Calu3 (cell line): ENCODE measurements around the gene TICAM1. TPM values are rescaled to one million over a fixed set of nuclear protein-coding genes. Genes with fewer than 3 reads are reported as not detected.
"Not testable (repeated sequence)": the region's sequence is repeated elsewhere in the genome, so short reads cannot be mapped to it uniquely, and the experiment has no call there.

Experiments used
- BruUV-seq: library from RNA; stranded (reverse); fragments of 400-500 nt; replicated peaks from 2 replicates; lab custom pipeline; 2021; lab: Mats Ljungman, UMichigan
- CTCF ChIA-PET: fragments of 300-600 bp; sonication (Branson Sonifier 250); formaldehyde crosslinking; loops from one replicate; lab custom pipeline; 2022; ENCODE audit warnings: antibody characterized with exemption; lab: Charles Lee
- DNase-seq: peaks from one replicate; pipeline ENCODE4 v3.0.0; 2022
- H3K27ac Mint-ChIP-seq: one replicate; pipeline ENCODE4 v1.8.0; 2022; ENCODE audit warnings: mixed read lengths; ENCODE audit not compliant: unreplicated experiment
- H3K27me3 Mint-ChIP-seq: one replicate; pipeline ENCODE4 v1.8.0; 2022; ENCODE audit warnings: mixed read lengths; ENCODE audit not compliant: unreplicated experiment
- H3K36me3 Mint-ChIP-seq: one replicate; pipeline ENCODE4 v1.8.0; 2022; ENCODE audit warnings: mild to moderate bottlenecking, moderate library complexity, mixed read lengths; ENCODE audit not compliant: insufficient read depth, unreplicated experiment
- H3K4me1 Mint-ChIP-seq: one replicate; pipeline ENCODE4 v1.8.0; 2022; ENCODE audit warnings: mild to moderate bottlenecking, low read depth, mixed read lengths; ENCODE audit not compliant: unreplicated experiment
- H3K4me3 Mint-ChIP-seq: one replicate; pipeline ENCODE4 v1.8.0; 2022; ENCODE audit warnings: mild to moderate bottlenecking, low read depth, moderate library complexity, mixed read lengths; ENCODE audit not compliant: unreplicated experiment
- H3K9me3 Mint-ChIP-seq: one replicate; pipeline ENCODE4 v1.8.0; 2022; ENCODE audit warnings: low read depth, mixed read lengths; ENCODE audit not compliant: unreplicated experiment
- intact Hi-C: fragments of 100-400 bp; cut with micrococcal nuclease; formaldehyde crosslinking; loops from one replicate; pipeline ENCODE4 v1.10.0; 2022; ENCODE audit not compliant: unreplicated experiment
- total RNA-seq: library from RNA; stranded (reverse); gene quantifications from 2 replicates; pipeline ENCODE4 v1.2.3, GENCODE V29; 2022
- TF ChIP-seq, protein P1 (sequence below): fragments of 200-600 bp; IDR thresholded peaks from one replicate; pipeline ENCODE4 v1.8.0; 2022; ENCODE audit warnings: antibody characterized with exemption; ENCODE audit not compliant: unreplicated experiment

TICAM1 gene
- total RNA-seq, 1 experiment from 2014 or later = 13.5 TPM

DNA sequence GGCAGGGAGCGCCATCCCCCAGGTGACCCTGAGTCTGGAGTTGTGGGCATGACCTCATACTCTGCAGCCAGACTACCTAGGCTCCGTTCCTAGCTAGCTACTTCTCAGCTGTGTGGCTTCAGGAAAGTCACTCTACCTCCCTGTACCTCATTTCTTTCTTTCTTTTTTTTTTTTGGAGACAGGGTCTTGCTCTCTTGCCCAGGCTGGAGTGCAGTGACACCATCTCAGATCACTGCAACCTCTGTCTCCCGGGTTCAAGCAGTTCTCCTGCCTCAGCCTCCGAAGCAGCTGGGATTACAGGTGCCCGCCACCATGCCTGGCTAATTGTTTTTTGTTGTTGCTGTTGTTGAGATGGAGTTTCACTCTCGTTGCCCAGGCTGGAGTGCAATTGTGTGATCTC is 21.0 kb upstream of the TICAM1 start:
- DNase-seq = no peak
- H3K4me3 Mint-ChIP-seq = no peak overlapping the region
- H3K9me3 Mint-ChIP-seq = no peaks in the 10 kb centered on the region
- CTCF ChIA-PET = interaction anchor here (1.9 kb wide), 1 partner anchor 43 kb away, joined by 20 read pairs; no protein-coding TSS in a partner anchor
- no TSS peak for BruUV-seq
- no peak overlapping the region for H3K27ac Mint-ChIP-seq
- intact Hi-C loops = loop anchor here (10.0 kb wide), 1 partner anchor 48 kb away; no protein-coding TSS in a partner anchor
- no peaks in the 10 kb centered on the region for H3K4me1 Mint-ChIP-seq
- TF ChIP-seq, protein P1, sequence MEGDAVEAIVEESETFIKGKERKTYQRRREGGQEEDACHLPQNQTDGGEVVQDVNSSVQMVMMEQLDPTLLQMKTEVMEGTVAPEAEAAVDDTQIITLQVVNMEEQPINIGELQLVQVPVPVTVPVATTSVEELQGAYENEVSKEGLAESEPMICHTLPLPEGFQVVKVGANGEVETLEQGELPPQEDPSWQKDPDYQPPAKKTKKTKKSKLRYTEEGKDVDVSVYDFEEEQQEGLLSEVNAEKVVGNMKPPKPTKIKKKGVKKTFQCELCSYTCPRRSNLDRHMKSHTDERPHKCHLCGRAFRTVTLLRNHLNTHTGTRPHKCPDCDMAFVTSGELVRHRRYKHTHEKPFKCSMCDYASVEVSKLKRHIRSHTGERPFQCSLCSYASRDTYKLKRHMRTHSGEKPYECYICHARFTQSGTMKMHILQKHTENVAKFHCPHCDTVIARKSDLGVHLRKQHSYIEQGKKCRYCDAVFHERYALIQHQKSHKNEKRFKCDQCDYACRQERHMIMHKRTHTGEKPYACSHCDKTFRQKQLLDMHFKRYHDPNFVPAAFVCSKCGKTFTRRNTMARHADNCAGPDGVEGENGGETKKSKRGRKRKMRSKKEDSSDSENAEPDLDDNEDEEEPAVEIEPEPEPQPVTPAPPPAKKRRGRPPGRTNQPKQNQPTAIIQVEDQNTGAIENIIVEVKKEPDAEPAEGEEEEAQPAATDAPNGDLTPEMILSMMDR = no peak
- H3K36me3 Mint-ChIP-seq = peaks cover 21% of the 10 kb centered on the region
- no peaks in the 10 kb centered on the region for H3K27me3 Mint-ChIP-seq

DNA sequence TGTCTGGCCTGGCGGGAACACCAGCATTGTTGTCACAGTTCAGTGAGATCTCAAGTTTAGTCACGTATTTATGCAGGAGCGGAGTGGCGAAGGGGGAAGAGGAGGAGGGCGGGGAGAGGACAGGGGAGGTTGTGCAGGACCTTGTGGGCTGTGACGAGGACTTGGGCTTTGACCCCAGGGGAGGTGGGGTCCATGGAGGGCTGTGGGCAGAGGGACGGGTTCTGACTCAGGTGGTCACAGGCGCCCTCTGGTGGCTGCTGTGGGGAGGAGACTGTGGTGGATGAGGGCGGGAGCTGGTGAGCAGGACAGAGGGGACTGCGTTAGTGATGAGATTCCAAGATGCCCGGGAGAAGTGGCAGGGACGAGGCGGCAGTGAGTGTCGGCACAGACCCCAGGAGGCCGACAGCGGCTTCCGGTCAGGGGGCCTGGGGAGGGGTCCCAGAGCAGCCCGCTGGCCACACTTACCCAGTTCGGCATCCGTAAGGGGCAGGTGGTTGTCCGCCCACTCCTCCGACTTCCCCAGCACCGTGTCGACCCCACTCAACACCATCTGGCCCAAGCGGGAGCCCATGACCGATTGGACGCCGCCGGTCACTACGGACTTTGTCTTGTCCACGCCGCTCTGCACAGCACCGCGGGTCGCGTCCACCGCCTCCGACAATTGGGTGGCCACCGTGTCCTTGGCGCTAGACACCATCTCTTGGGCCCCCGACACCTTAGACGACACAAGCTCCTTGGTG is 20.2 kb upstream of the TICAM1 start:
- BruUV-seq = no TSS peak
- Mint-ChIP-seq H3K4me1 (no peaks in the 10 kb centered on the region), H3K27me3 (no peaks in the 10 kb centered on the region), H3K27ac (no peak overlapping the region), H3K9me3 (no peaks in the 10 kb centered on the region), H3K4me3 (no peak overlapping the region), H3K36me3 (peaks cover 21% of the 10 kb centered on the region)
- intact Hi-C loops = loop anchor here (10.0 kb wide), 1 partner anchor 47 kb away; no protein-coding TSS in a partner anchor
- peak; percentile 61 for DNase-seq
- CTCF ChIA-PET = interaction anchor here (0.6 to 1.9 kb wide), 2 partner anchors 15 to 42 kb away, joined by 4 to 20 read pairs; no protein-coding TSS in a partner anchor
- TF ChIP-seq, protein P1 = peak; percentile 51

DNA sequence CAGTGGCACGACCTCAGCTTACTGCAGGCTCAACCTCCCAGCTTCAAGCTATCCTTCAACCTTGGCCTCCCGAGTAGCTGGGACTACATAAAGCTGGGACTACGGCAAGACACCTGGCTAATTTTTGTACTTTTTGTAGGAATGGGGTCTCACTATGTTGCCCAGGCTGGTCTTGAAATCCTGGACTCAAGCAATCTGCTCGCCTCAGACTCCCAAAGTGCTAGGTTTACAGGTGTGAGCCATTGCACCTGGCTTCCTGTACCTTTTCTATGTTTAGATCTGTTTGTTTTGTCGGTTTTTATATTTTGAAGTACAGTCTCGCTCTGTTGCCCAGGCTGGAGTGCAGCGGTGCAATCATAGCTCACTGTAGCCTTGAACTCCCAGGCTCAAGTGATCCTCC is 17.5 kb upstream of the TICAM1 start:
- CTCF ChIA-PET = no interaction called here

DNA sequence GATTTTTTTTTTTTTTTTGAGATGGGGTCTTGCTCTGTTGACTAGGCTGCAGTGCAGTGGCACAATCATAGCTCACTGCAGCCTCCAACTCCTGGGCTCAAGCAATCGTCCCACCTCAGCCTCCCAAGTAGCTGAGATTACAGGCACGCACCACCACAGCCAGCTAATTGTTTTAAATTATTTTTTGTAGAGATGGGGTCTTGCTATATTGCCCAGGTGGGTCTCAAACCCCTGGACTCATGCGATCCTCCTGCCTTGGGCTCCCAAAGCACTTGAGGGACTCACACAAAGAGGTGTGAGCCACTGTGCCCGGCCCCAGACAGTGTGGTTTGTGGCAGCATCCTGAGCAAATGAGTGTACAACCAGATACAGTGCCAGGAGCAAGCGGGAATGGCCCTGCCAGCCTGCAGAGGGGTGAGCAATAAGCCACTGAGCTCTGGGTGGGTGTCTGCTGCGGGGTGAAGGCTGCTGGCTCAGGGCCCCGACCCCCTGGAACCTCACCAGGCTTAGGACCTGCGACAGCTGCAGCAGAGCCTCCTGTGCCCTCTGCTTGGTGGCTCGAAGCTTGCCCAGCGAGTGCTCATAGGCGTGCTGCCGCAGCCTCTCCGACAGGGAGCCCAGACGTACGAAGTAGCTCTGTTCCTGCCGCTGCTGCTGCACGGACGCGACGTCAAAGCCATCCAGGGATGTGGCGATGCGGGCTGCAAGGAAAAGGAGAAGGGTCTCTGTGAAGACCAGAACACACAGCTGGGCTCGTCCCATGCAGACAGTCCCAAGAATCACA is 15.9 kb upstream of the TICAM1 start:
- Mint-ChIP-seq H3K36me3 (peaks cover 29% of the 10 kb centered on the region), H3K9me3 (no peaks in the 10 kb centered on the region), H3K27me3 (no peaks in the 10 kb centered on the region), H3K4me3 (no peak overlapping the region), H3K27ac (no peak overlapping the region), H3K4me1 (no peaks in the 10 kb centered on the region)
- intact Hi-C loops = no loop called here
- no peak for DNase-seq
- BruUV-seq = no TSS peak
- CTCF ChIA-PET = no interaction called here
- TF ChIP-seq, protein P1 = no peak

More for the DNA sequence above, 17.5 kb upstream of the TICAM1 start:
- H3K36me3 Mint-ChIP-seq = peaks cover 31% of the 10 kb centered on the region
- no peaks in the 10 kb centered on the region for H3K9me3 Mint-ChIP-seq
- H3K27ac Mint-ChIP-seq = no peak overlapping the region
- intact Hi-C loops = no loop called here
- DNase-seq = no peak
- TF ChIP-seq, protein P1 = no peak
- no peaks in the 10 kb centered on the region for H3K4me1 Mint-ChIP-seq
- BruUV-seq = no TSS peak
- no peaks in the 10 kb centered on the region for H3K27me3 Mint-ChIP-seq
- no peak overlapping the region for H3K4me3 Mint-ChIP-seq

DNA sequence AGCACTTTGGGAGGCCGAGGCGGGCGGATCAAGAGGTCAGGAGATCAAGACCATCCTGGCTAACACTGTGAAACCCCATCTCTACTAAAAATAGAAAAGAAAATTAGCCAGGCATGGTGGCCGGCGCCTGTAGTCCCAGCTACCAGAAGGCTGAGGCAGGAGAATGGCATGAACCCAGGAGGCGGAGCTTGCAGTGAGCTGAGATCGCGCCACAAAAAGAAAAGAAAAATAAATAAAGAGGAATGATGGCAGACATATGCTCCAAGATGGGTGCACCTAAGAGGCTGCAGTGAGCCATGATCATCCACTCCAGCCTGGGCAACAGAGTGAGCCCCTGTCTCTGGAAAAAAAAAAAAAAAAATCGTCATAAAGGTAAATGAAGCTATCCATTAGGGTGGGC is 14.5 kb upstream of the TICAM1 start:
- H3K4me1 Mint-ChIP-seq, H3K4me3 Mint-ChIP-seq, BruUV-seq, H3K27ac Mint-ChIP-seq, DNase-seq, intact Hi-C loops, H3K9me3 Mint-ChIP-seq, H3K27me3 Mint-ChIP-seq: not testable (repeated sequence)
- CTCF ChIA-PET = interaction anchor here (0.6 kb wide), 2 partner anchors 622 to 930 kb away, joined by 3 to 5 read pairs; no protein-coding TSS in a partner anchor
- peaks cover 28% of the 10 kb centered on the region for H3K36me3 Mint-ChIP-seq
